Inferior parietal cortex (tissue), 1 donor: ENCODE measurements around the gene KIF26B.

Experiments used
- DNase-seq: peaks from one replicate; pipeline ENCODE4 v3.0.0-alpha.2; 2016; ENCODE audit errors: extremely low spot score

The KIF26B gene

GRCh38 chr1:245209658-245210435, 55.1 kb downstream of the KIF26B start:
- DNase-seq: no peak

GRCh38 chr1:245211035-245211749, 56.4 kb downstream of the KIF26B start:
- no peak for DNase-seq

GRCh38 chr1:245211761-245212160, 57.0 kb downstream of the KIF26B start:
- DNase-seq: no peak

- DNase-seq: no peak
Measured at GRCh38 chr1:245212221-245212710, 57.5 kb downstream of the KIF26B start.

- no peak for DNase-seq
Measured at GRCh38 chr1:245213066-245213831, 58.5 kb downstream of the KIF26B start.

- DNase-seq: no peak
Measured at GRCh38 chr1:245215071-245215470, 60.3 kb downstream of the KIF26B start.

- DNase-seq: no peak
Measured at GRCh38 chr1:245216366-245217115, 61.8 kb downstream of the KIF26B start.

- DNase-seq: no peak
Measured at GRCh38 chr1:245217853-245218608, 63.2 kb downstream of the KIF26B start.

- DNase-seq: no peak
Measured at GRCh38 chr1:245220381-245220985, 65.7 kb downstream of the KIF26B start.

GRCh38 chr1:245221805-245222204, 67.0 kb downstream of the KIF26B start:
- DNase-seq: no peak

GRCh38 chr1:245222931-245223595, 68.3 kb downstream of the KIF26B start:
- no peak for DNase-seq

GRCh38 chr1:245225322-245226202, 70.8 kb downstream of the KIF26B start:
- no peak for DNase-seq

GRCh38 chr1:245226203-245226499, 71.4 kb downstream of the KIF26B start:
- DNase-seq: no peak

GRCh38 chr1:245229051-245229450, 74.3 kb downstream of the KIF26B start:
- DNase-seq: no peak

GRCh38 chr1:245232931-245233330, 78.1 kb downstream of the KIF26B start:
- DNase-seq: no peak

GRCh38 chr1:245234217-245235081, 79.7 kb downstream of the KIF26B start:
- no peak for DNase-seq

- DNase-seq: no peak
Measured at GRCh38 chr1:245235156-245235555, 80.4 kb downstream of the KIF26B start.

GRCh38 chr1:245240648-245241165, 85.9 kb downstream of the KIF26B start:
- DNase-seq: no peak
